GF-D8 (cell line): ENCODE measurements around the gene IFIT3.
"Not testable (repeated sequence)": the region's sequence is repeated elsewhere in the genome, so short reads cannot be mapped to it uniquely, and the experiment has no call there.

Source experiments
- DNase-seq: peaks from one replicate; lab custom pipeline; 2025; lab: John Stamatoyannopoulos, UW

IFIT3 gene, protein sequence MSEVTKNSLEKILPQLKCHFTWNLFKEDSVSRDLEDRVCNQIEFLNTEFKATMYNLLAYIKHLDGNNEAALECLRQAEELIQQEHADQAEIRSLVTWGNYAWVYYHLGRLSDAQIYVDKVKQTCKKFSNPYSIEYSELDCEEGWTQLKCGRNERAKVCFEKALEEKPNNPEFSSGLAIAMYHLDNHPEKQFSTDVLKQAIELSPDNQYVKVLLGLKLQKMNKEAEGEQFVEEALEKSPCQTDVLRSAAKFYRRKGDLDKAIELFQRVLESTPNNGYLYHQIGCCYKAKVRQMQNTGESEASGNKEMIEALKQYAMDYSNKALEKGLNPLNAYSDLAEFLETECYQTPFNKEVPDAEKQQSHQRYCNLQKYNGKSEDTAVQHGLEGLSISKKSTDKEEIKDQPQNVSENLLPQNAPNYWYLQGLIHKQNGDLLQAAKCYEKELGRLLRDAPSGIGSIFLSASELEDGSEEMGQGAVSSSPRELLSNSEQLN

DNA sequence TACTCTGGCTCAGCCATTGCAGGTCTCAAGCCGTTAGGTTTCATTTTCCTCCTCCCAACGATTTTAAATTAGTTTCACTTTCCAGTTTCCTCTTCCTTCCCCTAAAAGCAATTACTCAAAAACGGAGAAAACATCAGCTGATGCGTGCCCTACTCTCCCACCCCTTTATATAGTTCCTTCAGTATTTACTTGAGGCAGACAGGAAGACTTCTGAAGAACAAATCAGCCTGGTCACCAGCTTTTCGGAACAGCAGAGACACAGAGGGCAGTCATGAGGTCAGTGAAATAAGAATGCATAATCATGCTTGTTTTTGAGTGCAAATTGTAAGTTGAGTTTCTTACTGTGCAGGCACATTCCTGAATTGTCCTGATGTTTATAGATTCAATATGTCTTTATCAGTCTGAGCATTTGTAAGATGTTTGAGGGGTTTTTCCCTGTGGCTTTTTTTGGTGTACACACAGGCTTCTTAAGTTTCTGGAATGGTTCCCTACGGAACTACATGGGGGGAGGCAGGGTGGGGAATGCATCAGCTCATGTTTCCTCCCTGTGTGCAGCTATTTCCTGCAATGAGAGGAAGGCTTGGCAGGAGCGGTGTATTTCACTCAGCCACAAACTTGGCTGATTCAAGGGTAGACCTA is at the start of gene IFIT3:
TSS of gene IFIT3 (plus strand) at position 195 of the 639 bp plus-strand sequence. CDS start at position 272, 77 bp downstream.
- peak; percentile 53 for DNase-seq

DNA sequence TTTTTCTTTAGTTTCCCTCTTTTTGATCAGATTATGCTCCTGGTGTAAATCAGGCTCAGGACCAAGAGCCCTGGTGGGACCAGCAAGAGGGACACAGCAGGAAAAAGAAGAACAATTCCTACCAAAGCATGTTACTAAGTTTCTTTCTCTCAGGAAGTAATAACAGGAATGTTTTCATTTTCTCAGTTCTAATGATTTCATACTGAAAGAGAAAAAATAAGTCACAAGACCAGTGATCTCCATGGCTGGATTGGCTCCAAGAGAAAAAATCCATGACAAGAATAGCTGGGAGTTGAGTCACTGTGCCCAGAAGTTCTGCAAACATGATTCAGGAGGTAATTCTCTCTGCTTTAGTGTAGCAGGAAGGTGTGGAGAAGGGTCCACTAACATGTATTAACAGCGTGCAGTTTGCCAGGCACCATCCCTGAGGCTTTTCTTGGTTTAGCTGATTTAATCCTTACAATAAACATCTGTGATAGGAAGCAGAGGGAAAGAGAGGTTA is 49.7 kb upstream of the IFIT3 start:
- DNase-seq = no peak

DNA sequence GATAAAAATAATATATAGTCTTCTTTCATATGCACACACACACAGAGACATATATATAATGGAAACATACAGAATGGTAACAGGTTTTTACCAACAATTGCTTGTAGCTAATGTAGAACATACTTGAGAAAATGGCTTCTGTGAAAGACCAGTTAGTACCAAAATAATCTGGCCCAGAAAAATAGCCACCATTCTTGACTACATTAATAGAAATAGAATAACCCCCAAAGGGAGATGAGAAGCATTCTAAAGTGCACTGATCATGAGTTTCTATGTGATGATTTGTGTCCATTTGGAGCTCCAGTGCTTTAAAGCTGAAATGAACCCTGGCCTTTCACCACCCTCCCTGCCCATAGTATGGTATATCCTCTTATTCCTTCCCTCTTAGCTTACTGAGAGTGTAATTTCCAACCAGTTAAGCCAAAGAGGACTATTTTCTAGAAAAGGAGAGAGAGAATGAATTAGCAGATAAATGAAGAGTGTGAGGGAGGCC is 48.9 kb upstream of the IFIT3 start:
- DNase-seq = no peak

DNA sequence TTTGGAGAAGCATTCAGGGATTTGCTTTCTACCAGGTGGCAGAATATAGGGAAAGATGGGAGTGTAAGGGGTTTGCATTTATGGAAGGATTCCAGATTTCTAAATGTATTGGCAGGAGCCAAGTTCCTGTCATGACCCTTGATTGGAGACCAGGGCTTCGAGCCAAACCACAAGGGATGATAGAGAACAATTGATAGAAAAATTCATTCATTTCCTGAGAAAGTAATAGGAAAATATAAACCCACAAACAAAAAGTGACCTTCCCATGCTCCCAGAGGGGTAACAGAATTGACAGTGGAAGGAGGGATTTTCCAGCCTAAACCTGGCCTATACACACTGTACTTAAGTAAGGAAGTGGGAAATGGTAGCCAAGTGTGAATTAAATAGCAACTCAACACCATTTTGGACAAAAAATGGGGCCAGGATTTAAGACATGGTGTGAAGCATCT is 48.4 kb upstream of the IFIT3 start:
- DNase-seq = no peak

DNA sequence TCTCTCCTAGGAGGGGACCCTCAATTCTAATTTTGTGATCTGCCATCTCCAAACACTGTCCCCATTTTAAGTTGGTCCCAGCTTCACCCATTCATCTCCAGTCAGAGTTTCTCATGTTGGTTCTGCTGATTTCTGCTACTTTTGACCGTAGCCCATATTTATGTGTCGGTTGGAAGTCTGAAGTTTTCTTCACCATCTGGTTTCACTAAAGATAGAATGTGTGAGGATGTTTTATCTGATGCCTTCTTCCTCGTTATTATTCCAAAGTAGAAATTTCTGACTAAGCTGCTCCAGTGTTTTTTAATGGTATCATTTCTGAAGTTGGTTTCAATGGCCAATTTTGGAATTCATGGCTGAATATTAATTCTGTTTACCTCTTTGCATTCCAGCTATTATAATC is 47.3 kb upstream of the IFIT3 start:
- DNase-seq = no peak

DNA sequence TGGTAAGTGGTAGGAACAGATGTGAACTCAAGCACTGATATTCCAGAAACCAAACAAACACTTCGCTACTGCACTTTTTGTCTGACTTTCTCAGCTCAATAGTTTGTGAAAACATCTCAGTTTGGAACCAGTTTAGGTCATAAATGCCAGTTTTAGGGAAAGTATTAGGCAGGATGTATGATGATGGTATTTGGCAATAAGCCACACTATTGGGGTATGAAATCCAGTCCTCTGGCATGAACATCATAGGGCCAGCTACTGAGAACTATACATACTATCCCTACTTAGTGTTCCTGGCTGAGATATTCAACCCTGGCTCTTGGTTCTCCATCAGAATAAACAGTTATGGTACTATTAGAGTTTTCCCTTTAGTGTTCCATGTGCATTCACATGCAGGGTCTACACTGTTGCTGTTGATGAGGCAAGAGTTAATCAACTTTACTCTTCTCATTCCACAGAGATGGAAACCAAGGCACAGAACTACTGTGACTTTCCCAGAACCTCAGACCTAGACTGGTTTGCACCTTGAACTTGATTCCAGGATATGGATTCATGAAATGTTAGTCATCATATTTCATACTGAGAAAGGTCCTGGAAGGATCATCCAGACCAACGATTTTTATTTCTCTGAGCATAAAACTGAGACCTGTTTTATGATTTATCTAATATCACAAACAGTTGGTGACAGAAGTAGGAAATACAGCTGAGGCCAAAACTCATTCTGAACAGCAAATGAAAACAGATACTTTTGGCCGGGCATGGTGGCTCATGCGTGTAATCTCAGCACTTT is 46.0 kb upstream of the IFIT3 start:
- DNase-seq = no peak

DNA sequence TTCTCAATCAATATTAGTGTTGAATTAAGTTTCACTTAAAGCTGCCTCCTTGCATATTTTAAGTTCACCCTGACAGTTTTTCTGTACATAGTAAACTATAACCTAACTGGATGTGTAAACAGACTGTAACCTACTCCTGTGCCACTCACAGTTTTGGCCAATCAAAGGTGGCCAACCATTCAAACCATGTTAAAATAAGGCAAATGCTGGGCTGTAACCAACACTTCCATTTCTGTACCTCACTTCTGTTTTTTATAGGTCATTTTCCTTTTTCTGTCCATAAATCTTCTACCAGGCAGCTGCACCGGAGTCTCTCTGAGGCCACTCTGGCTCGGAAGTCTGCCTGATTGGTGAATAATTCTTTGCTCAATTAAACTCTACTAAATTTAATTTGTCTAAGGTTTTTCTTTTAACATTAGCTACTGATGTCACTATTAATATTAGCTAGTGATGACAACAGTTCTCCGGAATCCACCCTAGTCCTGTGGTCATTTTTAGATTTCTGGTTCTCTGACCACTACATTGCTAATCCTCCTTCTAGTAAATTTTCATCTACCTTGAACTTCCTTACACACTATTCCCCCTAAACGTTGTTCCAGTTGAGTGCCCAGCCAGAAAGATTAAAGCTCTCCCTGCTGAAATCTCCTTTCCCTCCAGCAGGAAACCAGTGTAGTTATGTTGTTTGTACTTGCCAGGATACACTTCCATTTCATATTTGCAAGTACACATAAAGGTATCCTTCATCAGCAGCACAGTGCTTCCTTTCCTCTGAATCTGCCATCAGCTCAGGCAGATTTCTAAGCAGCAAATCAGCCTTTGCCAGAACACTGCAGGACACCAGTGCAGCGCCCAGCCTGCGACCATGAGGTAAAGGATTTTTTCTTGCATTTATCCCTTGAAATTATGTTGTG is 44.5 kb upstream of the IFIT3 start:
- no peak for DNase-seq

DNA sequence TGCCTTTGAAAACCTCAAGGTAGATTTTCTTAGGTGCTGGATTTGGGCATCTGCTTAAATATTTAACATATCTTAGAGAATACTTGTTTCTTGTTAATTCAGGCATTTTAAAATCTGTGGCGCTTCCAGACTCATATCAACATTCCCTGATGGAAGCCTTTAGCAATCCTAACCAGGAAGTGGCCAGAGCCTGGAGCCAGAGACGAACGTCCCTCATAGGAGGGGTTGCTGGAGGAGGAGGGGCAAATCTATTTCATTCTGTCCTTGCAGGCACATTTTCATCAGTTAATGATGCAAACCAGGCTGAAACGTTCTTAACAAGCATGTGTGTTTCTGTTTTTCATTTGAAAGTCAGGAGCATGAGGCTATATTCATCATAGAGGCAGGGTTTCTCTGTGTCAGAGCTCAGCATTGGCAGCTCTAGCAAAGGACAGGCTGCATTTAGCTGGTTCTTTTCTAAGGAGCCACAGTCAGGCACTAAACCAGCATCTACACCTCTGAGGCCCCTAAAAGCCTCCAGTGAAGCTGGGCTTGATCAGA is 43.8 kb upstream of the IFIT3 start:
- no peak for DNase-seq

DNA sequence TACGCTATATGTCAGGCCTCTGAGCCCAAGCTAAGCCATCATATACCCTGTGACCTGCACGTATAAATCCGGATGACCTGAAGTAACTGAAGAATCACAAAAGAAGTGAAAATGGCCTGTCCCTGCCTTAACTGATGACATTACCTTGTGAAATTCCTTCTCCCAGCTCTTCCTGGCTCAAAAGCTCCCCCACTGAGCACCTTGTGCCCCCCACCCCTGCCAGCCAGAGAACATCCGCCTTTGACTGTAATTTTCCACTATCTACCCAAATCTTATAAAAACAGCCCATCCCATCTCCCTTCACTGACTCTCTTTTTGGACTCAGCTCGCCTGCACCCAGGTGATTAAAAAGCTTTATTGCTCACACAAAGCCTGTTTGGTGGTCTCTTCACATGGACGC is 43.1 kb upstream of the IFIT3 start:
- DNase-seq = not testable (repeated sequence)

DNA sequence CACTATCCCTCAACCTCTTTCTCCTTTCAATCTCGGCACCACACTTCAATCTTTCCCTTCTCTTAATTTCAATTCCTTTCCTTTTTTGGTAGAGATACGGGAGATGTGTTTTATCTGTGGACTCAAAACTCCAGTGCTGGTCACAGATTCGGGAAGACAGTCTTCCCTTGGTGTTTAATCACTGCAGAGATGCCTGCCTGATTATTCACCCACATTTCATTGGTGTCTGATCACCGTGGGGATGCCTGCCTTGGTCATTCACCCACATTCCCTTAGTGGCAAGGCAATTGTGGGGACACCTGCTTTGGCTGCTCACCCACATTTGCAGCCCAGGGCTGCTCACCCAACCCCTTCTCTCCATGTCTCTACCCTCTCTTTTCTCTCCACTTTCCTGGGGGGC is 42.5 kb upstream of the IFIT3 start:
- DNase-seq = not testable (repeated sequence)

DNA sequence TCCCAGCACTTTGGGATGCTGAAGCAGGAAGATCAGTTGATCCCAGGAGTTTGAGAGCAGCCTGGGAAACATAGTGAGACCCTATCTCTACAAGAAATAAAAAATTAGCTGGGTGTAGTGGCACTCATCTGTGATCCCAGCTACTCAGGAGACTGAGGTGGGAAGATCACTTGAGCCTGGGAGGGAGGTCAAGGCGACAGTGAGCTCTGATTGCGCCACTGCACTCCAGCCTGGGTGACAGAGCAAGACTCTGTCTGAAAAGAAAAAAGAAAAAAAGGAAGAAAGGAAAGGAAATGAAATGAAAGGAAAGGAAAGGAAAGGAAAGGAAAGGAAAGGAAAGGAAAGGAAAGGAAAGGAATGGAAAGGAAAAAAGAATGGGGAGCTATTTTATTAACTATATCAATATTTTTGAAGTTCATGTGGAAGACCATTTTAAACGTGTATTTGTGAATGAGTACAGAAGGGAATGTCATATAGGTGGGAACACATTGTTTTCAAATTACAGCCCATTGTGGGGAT is 33.0 kb upstream of the IFIT3 start:
- no peak for DNase-seq

DNA sequence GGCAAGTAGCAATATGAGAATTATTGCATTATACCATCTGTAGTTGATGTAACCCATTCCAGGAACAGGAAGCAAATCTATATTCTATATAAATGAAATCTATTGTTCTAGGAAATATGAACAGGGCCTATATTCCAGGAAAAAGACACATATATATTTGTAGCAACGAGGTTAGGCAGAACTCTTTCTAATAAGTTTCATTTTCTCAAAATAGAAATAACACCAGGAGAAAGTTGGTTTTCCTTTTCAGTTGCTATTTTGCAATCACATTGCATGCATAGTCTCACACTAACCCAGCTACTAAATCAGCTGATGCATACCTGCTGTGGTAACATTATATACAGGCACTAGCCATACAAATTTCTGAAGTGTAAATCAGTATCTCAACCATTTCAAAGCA is 32.2 kb upstream of the IFIT3 start:
- peak; percentile 69 for DNase-seq

DNA sequence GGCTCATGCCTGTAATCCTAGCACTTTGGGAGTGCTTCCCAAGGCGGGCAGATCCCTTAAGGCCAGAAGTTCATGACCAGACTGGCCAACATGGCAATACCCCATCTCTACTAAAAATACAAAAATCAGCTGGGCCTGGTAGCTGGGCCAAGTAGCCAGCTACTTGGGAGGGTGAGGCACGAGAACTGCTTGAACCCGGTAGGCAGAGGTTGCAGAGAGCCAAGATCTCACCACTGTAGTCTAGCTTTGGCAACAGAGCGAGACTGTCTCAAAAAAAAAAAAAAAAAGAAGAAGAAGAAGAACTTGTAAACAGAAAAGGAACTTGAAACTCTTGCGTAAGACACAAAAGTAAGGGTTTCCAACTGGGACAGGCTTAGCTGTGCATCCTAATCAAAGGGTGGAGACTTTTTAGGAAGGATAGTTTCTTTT is 31.6 kb upstream of the IFIT3 start:
- peak; percentile 75 for DNase-seq

DNA sequence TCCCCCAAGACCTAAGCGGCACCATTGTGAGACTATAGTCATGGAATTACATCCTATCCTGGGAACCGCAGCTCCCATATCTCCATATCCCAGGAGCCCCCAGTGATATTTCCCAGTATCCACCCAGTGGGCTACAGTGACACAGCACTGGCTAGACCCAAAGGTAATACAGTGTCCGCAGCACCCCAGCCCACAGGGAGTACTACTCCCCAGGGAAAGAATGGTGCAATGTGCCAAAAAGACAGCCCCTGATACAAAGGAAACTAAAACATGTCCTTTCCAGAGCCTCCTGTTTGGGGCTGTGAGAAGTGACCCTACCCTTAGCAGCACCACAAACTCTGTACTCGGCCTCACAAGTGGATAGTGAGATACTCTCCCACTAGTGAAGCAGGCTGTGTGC is 30.4 kb upstream of the IFIT3 start:
- no peak for DNase-seq

DNA sequence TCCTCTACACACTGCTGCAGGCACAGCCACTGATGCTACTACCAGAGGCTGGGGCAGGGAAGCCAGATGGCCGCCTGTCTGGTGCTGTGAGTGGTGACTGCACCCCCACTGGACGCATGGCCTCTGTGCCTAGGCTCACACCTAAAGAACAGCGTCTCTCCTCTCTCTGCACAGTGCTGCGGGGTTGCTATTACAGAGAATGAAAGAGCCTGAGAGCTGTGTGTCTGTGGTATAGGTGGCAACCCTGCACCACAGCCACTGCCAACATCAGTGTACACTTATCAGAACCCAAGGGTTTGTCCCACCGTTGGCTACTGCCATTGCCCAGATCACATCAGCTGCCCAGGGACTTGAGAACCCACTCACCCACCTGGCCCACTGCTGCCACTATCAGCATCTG is 30.0 kb upstream of the IFIT3 start:
- DNase-seq = no peak

DNA sequence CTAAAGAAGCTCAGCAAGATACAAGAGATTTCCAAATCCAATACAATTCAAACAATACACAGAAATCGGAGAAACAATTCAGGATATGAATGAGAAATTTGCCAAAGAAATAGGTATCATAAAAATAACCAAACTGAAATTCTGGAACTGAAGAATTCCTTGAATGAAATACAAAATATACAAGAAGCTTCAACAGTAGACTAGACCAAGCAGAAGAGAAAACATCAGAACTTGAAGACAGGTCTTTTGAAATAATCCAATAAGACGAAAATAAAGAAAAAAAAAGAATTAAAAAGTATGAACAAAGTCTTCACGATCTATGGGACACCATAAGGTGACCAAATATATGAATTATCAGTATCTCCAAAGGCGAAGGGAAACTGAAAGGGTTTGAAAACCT is 28.8 kb upstream of the IFIT3 start:
- no peak for DNase-seq

DNA sequence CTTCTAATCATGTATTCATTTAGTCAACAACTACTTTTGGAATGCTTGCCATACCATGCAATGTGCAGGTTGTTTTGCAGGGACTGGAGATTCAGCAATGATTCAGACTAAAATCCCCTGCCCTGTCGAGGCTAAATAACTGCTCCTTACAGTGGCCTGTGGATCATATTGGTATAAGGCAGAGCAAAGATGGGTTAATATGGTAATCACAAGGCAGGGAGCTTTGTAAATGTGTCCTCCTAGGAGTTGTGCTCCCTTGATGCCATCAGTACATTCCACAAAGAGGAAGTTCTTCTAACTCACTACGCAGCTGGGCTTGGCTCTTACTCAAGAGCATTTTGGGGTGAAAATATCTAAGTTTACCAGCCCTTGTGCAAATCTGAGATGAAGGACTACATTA is 26.6 kb upstream of the IFIT3 start:
- peak; percentile 54 for DNase-seq

DNA sequence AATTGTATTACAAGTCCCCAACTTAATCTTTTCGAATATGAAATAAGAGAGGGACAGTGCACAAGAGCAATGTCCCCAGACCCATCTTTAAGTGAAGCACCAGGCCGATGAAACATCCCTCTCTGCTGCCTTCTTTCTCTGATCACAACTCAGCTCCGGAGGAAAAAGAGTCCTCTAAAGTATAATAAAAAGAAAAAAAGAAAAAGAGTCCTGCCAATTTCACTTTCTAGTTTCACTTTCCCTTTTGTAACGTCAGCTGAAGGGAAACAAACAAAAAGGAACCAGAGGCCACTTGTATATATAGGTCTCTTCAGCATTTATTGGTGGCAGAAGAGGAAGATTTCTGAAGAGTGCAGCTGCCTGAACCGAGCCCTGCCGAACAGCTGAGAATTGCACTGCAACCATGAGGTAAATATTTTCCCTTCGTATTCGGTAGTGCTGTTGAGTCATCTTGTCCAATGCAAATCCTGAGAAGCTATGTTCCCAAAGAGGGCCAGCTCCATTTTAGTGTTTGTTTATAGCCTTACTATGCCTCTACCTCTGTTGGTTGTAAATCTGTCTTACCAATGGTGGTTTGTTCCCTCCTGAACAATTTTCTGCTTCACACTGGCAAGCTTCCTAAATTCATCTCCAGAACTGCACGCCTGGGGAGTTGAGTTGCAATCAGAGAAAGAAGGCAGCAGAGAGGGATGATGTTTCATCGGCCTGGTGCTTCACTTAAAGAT is 25.9 kb upstream of the IFIT3 start, which contains the start of gene IFIT2:
TSS of gene IFIT2 (plus strand) at position 326 of the 725 bp plus-strand sequence. CDS start at position 404, 78 bp downstream.
- DNase-seq = peak; percentile 21

DNA sequence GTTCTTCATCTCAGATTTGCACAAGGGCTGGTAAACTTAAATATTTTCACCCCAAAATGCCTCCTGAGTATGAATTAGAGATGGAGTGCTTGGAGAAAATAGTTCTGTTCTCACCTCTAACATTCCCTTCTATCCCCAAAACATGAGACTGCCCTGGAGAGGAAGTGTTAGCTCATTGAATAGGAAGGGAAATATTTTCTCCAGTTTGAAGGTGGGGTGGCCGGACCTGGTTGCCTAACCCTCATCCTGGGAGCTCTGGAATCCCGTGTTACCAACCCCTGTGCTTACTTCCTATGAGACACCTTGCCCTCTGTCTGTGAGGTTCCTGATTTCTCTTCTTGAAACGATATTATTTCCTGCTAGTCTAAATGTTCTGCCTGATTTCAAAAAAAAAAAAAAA is 25.2 kb upstream of the IFIT3 start:
- DNase-seq = no peak

DNA sequence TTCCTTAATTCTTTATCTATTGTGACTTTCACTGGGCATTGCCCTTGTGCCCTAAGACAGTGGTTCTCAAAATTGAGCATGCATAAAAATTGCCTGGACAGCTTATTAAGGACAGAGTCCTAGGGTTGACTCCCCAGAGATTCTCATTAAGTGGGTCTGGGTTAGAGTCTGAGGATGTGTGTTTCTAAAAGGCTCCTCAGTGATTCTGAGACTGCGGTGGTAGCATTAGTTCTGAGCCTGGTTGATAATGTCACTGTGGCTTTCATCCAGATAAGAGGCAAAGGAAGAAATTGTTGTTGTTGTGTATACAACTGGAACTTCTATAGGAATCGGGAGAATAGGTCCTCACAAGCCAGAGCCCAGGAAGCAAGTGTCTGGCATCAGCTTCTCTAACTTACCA is 24.6 kb upstream of the IFIT3 start:
- DNase-seq = no peak
